NCI-H146 treated with DMSO at 0.1 percent for 48 hours (cell line): ENCODE results near the gene AP5S1.
"Not testable (repeated sequence)": the region's sequence is repeated elsewhere in the genome, so short reads cannot be mapped to it uniquely, and the experiment has no call there.

ENCODE experiments used
- DNase-seq: peaks from one replicate; lab custom pipeline; 2025; ENCODE audit not compliant: unreplicated experiment; lab: John Stamatoyannopoulos, UW

The AP5S1 gene

DNA sequence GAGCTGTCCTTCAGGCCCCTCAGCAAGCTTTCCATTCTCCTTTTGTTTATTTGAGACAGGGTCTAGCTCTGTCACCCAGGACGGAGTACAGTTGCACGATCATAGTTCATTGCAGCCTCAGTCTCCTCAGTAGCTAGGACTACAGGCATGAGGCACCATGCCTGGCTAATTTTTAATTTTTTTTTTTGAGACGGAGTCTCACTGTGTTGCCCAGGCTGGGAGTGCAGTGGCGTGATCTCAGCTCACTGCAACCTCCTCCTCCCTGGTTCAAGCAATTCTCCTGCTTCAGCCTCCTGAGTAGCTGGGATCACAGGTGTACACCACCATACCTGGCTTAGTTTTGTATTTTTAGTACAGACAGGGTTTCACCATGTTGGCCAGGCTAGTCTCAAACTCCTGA is 31.1 kb upstream of the AP5S1 start:
- DNase-seq = not testable (repeated sequence)

- not testable (repeated sequence) for DNase-seq
Observed at GRCh38 chr20:3794168-3794567, 26.2 kb upstream of the AP5S1 start.

- no peak for DNase-seq
Observed at GRCh38 chr20:3794701-3795420, 25.5 kb upstream of the AP5S1 start.

- peak; percentile 93 for DNase-seq
Observed at GRCh38 chr20:3795511-3796468, 24.6 kb upstream of the AP5S1 start, which contains the start of gene CDC25B. Gene CDC25B (plus strand): TSS chr20:3796310. CDS start chr20:3796532, 222 bp downstream.

DNA sequence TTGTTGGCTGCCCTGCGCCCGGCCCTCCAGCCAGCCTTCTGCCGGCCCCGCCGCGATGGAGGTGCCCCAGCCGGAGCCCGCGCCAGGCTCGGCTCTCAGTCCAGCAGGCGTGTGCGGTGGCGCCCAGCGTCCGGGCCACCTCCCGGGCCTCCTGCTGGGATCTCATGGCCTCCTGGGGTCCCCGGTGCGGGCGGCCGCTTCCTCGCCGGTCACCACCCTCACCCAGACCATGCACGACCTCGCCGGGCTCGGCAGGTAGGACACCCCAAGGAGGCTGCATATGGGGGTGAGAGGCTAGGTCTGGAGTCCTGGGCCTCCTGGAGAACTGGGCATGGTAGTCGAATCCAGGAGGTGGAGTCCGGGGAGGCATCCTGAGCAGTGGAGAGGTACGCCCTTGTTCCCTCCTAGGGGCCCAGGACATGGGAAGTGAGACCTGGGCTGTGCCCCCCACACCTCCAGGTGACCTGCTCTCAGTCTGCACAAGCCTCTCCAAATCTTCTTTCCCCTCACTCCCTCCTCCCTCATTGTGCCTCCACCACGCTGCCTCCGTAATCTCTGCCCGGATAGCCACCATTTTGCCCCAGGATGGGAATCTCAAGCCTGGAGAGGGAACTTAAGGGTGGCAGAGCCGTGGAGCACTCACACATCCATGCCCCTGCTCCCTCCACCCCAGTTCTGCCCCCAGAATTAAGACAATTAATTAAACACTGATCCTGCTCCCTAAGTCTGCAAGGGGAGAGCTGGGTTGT is 23.7 kb upstream of the AP5S1 start:
- DNase-seq = no peak

- DNase-seq = no peak
Observed at GRCh38 chr20:3797226-3797545, 23.2 kb upstream of the AP5S1 start.

GRCh38 chr20:3797592-3798372 is 22.6 kb upstream of the AP5S1 start:
- no peak for DNase-seq

DNA sequence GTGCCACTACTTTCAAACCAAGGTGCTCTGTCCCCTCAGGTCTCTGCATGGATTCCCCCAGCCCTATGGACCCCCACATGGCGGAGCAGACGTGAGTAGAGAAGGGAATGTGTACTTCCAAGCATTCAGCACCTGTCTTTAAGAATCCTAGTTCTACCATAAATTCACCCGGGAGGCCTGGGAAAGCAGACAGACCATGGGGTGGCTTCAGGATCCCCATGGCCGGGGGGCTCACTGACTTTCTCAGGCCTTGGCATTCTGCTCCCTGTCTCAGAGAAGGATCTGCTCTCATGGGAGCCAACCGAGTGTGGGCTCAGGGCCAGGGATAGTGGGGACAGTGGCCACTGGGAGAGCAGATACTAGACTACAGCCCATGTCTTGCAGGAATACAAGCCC is 22.0 kb upstream of the AP5S1 start:
- DNase-seq = no peak

GRCh38 chr20:3798908-3799248 is 21.5 kb upstream of the AP5S1 start:
- no peak for DNase-seq

- no peak for DNase-seq
Observed at GRCh38 chr20:3800256-3800877, 20.0 kb upstream of the AP5S1 start.

DNA sequence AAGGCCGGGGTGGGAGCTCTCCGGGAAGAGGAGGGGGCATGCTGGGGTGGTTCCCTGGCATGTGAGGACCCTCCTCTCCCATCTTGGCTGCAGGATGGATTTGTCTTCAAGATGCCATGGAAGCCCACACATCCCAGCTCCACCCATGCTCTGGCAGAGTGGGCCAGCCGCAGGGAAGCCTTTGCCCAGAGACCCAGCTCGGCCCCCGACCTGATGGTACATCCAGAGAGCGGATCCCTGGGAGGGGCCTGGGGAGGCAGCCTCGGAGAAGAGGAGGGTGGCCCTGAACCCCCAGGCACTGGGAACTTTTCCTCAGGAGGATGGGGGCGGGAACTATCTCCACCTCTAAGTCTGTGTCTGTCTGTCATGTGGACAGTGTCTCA is 19.5 kb upstream of the AP5S1 start:
- DNase-seq = no peak

GRCh38 chr20:3801299-3801698 is 19.0 kb upstream of the AP5S1 start:
- no peak for DNase-seq

GRCh38 chr20:3801846-3802245 is 18.5 kb upstream of the AP5S1 start:
- no peak for DNase-seq

DNA sequence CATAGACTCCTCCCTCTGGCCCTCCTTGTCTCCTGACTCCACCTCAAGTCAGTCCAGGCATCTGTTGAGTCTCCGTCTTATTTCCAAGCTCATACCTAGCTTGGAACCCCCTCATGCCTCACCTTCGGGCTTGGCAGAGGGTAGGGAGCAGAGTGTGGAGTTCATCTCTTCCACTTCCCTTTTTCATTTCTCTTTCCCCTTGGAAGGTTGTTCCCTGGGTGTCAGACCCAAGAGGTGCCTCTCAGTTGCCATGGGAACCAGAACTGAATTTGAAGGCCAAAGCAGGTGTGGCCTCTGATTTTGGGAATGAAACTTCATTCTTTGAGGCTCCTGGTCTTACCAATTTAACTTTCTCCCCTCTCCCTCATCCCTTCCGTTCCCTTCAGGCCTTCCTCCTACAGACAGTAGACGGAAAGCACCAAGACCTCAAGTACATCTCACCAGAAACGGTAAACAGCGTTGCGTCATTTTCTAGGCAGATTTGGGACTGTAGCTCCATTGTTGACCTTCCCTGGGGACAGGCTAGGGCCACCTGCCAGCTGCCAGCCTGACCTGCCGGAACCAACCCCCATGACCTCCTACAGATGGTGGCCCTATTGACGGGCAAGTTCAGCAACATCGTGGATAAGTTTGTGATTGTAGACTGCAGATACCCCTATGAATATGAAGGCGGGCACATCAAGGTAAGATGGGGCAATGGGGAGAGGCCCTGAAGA is 17.7 kb upstream of the AP5S1 start:
- DNase-seq = no peak

- no peak for DNase-seq
Observed at GRCh38 chr20:3803289-3803688, 17.1 kb upstream of the AP5S1 start.

DNA sequence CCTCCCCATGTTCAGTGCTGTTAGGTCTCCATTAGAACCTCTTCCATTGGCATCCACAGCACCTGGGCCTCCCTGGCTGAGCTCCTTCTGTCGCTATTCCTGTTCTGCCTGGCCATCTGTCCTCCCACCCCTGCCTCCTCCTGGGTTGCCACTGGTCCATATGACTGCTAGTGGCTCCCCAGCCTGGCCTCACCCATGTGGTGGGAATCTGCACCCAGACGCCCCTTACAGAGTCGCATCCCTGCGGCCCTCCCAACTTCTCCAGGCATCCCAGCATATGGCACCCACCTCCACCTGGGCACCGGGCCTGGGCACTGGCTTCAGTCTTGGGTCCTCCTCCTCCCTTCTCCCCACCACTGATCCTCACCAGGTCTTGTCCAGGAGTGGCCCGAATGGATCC is 16.5 kb upstream of the AP5S1 start:
- DNase-seq = no peak

- DNase-seq = no peak
Observed at GRCh38 chr20:3804254-3804751, 16.0 kb upstream of the AP5S1 start.

- no peak for DNase-seq
Observed at GRCh38 chr20:3804781-3805180, 15.6 kb upstream of the AP5S1 start.

DNA sequence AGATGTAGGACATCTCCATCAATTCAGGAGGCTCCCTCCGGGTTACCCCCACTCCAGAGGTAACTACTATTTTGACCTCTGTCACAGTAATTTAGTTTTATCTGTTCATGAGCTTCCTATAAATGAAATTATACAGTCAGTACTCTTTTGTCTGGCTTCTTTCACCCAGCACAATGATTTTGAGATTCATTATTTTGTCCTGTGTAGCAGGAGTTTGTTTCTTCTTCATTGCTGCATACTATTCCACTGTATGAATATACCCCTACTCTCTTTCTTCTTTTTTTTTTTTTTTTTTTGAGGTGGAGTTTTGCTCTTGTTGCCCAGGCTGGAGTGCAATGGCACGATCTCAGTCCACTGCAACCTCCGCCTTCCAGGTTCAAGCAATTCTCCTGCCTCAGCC is 11.8 kb upstream of the AP5S1 start:
- DNase-seq = no peak
